Measurements from ENCODE around the gene LRMDA.
"Not testable (repeated sequence)": the region's sequence is repeated elsewhere in the genome, so short reads cannot be mapped to it uniquely, and the experiment has no call there.

The LRMDA gene

DNA sequence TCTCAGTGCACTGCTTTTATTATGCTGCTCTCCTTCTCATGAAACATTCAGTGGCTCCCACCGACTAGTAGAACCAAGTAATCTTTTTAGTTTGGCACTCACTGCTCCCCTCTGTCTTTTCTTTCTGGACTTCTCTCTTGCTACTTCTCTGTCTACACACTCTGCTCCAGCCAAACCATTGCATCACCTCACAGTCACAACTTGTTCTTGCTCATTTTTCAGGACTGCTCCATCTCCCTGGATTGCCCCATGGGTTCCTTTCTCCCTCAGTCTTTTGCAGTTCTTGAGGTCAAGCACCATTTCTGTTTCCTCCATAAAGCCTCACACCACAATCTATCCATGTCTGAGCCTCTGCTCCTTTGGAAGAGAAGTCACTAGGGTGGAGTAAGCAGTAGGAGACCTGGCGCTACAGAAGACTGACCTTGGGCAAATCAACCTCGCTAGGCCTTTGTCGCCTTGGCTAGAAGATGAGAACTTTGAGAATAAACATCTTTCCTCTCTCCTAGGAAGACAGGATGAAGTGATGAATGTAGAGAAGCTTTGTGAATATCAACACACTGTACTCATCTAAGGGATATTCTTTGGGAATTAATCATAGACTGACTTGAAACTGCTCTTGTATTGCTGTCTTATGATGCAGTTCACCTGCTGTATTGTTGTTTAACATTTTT lies 186.2 kb downstream of the LRMDA start:
- H3K9ac ChIP-seq (ENCODE audit: low read length): no peak overlapping the region

DNA sequence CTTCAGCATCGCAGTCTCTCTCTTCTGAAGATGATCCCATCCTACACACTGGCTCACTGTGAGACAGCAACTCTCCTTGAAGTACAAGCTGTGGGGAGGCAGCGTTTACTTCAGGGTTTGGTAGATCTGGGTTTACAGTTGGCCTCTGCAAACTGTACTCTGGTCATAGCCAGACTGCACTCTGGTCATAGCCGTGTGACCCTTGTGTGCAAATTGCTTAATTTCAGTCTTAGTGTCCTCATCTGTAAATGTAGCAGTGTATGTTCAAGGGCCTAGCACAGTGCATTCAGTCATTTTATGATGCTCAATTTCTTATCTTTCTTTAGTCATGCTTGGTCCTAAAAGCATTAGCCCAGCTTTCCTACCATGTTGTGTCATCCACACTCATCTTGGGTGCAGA lies 188.2 kb downstream of the LRMDA start:
- H3K27ac ChIP-seq (ENCODE audit: low read length): no peak overlapping the region
- H3K9ac ChIP-seq (ENCODE audit: low read length): no peak overlapping the region
- no peaks in the 10 kb centered on the region for H3K4me1 ChIP-seq (ENCODE audit: control insufficient read depth, low read depth, low read length)
- H3K4me3 ChIP-seq (ENCODE audit: low read length): no peak overlapping the region
- H3K27me3 ChIP-seq (ENCODE audit: control insufficient read depth, insufficient read depth, low read length): no peaks in the 10 kb centered on the region
- no peaks in the 10 kb centered on the region for H3K36me3 ChIP-seq (ENCODE audit: control insufficient read depth, low read depth, low read length)
- H3K9me3 ChIP-seq (ENCODE audit: control insufficient read depth, low read depth, low read length): no peaks in the 10 kb centered on the region

More for the DNA sequence above, 186.2 kb downstream of the LRMDA start:
- Histone ChIP-seq H3K27me3 (ENCODE audit: control insufficient read depth, insufficient read depth, low read length) (peaks cover 4% of the 10 kb centered on the region), H3K36me3 (ENCODE audit: control insufficient read depth, low read depth, low read length) (no peaks in the 10 kb centered on the region), H3K9me3 (ENCODE audit: control insufficient read depth, low read depth, low read length) (no peaks in the 10 kb centered on the region), H3K27ac (ENCODE audit: low read length) (no peak overlapping the region), H3K4me1 (ENCODE audit: control insufficient read depth, low read depth, low read length) (no peaks in the 10 kb centered on the region), H3K4me3 (ENCODE audit: low read length) (no peak overlapping the region)

DNA sequence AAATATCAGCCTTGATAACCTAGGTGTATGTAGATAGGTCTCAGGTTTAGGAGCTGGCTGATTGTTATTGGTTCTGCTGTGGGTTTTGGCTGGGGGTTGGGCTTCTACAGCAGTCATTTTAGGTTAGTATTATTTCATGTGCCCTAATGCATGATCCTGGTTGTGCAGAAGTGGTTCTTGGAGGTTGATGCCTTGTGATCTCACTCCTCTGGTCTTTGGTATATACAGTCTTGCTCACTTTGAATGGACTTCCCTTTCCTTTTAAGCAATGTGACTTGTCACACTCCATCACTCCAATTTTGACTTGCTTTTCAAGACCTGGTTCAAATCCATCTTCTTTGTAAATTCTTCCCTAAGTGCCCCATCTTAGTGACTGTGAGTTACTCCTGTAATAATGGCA lies 188.9 kb downstream of the LRMDA start:
- H3K27me3 ChIP-seq (ENCODE audit: control insufficient read depth, insufficient read depth, low read length): no peaks in the 10 kb centered on the region
- no peaks in the 10 kb centered on the region for H3K36me3 ChIP-seq (ENCODE audit: control insufficient read depth, low read depth, low read length)
- H3K4me3 ChIP-seq (ENCODE audit: low read length): no peak overlapping the region
- H3K9me3 ChIP-seq (ENCODE audit: control insufficient read depth, low read depth, low read length): no peaks in the 10 kb centered on the region
- no peak overlapping the region for H3K27ac ChIP-seq (ENCODE audit: low read length)
- H3K4me1 ChIP-seq (ENCODE audit: control insufficient read depth, low read depth, low read length): no peaks in the 10 kb centered on the region
- H3K9ac ChIP-seq (ENCODE audit: low read length): no peak overlapping the region

DNA sequence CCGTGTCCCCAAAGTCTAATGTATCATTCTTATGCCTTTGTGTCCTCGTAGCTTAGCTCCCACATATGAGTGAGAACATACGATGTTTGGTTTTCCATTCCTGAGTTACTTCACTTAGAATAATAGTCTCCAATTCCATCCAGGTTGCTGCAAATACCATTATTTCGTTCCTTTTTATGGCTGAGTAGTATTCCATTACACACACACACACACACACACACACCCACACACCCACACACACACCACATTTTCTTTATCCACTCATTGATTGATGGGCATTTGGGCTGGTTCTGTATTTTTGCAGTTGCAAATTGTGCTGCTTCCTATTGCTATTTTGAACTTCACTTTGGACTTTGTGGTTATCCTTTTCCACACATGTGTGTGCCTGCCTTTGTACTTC lies 189.6 kb downstream of the LRMDA start:
- H3K4me1 ChIP-seq (ENCODE audit: control insufficient read depth, low read depth, low read length); H3K27ac ChIP-seq (ENCODE audit: low read length); H3K27me3 ChIP-seq (ENCODE audit: control insufficient read depth, insufficient read depth, low read length); H3K4me3 ChIP-seq (ENCODE audit: low read length); H3K36me3 ChIP-seq (ENCODE audit: control insufficient read depth, low read depth, low read length); H3K9ac ChIP-seq (ENCODE audit: low read length); H3K9me3 ChIP-seq (ENCODE audit: control insufficient read depth, low read depth, low read length): not testable (repeated sequence)

DNA sequence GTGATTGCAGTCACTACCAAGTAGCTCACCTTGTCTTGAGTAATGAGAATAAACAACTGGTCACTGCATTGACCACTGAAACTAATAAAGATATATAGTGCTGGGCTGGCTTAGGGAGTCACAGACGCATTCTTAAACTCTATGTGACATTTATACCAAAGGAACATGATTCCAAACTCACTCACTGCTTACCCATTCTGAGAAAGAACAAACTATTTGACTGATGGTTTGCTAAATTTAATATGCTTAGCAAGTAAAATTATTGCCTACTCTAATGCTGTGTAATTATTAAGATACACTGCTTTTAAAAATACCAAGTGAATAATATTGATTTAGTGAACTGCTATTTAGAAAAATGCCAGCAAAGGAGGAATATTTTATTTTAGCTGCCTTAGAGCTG lies 191.1 kb downstream of the LRMDA start:
- Histone ChIP-seq H3K36me3 (ENCODE audit: control insufficient read depth, low read depth, low read length) (no peaks in the 10 kb centered on the region), H3K9me3 (ENCODE audit: control insufficient read depth, low read depth, low read length) (no peaks in the 10 kb centered on the region), H3K4me3 (ENCODE audit: low read length) (no peak overlapping the region), H3K9ac (ENCODE audit: low read length) (no peak overlapping the region), H3K27ac (ENCODE audit: low read length) (no peak overlapping the region), H3K4me1 (ENCODE audit: control insufficient read depth, low read depth, low read length) (no peaks in the 10 kb centered on the region), H3K27me3 (ENCODE audit: control insufficient read depth, insufficient read depth, low read length) (no peaks in the 10 kb centered on the region)

DNA sequence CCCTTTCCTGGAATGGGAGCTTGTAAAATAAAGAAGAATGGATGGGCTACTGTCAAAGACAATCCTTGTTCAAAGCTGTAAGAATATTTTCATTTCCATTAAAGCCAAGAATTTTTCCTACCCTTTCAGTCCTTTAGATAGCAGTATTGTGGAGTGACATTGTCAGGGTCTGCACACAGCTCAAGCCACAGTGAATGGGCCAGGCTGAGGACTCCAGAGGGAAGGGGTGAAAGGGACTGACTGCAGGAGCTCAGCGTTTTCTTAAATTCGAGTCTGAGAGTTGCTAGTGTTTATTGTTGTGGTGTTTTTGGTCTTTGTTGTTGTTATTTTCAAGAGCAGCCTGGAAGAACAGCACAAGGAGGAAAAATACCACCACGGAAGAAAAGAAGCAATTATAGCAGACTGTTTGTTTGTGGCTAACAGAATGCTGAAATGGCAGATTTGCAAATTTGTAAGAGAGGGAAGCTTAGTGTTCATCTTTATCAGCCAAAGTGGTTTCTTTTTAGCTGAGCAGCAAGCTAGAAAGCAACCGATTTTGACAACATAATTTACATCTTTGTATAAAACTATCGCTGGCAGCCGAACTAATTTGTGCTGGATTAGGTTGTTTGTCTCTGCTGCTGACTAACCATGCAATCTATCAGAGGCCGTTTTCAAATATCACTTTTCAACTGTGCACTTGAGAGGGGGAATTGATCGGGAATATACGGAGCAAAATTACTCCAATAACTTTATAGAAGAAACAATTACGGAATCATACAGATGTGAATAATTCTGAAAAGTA lies 192.1 kb downstream of the LRMDA start:
- no peaks in the 10 kb centered on the region for H3K27me3 ChIP-seq (ENCODE audit: control insufficient read depth, insufficient read depth, low read length)
- H3K9ac ChIP-seq (ENCODE audit: low read length): no peak overlapping the region
- no peaks in the 10 kb centered on the region for H3K4me1 ChIP-seq (ENCODE audit: control insufficient read depth, low read depth, low read length)
- no peaks in the 10 kb centered on the region for H3K36me3 ChIP-seq (ENCODE audit: control insufficient read depth, low read depth, low read length)
- no peak overlapping the region for H3K4me3 ChIP-seq (ENCODE audit: low read length)
- H3K9me3 ChIP-seq (ENCODE audit: control insufficient read depth, low read depth, low read length): no peaks in the 10 kb centered on the region
- H3K27ac ChIP-seq (ENCODE audit: low read length): no peak overlapping the region

DNA sequence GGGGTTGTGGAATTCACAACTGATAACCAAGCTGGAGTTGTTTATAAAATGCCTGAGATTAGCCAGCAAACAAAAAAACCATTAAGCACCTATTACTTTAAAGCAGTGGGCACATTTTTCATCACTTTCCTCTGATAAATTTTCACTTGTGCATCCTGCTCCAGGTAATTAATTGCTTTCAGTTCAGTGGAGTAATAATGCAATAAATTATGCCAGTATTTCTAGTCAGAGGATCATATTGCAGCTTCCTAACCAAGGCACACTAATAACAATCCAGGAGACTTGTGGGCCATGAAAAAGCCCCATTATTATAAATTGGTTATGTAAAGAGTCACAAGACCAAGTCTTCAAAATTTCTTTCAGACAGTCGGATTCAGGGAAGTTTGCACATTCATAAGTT lies 193.2 kb downstream of the LRMDA start:
- Histone ChIP-seq H3K4me1 (ENCODE audit: control insufficient read depth, low read depth, low read length) (no peaks in the 10 kb centered on the region), H3K9me3 (ENCODE audit: control insufficient read depth, low read depth, low read length) (no peaks in the 10 kb centered on the region), H3K36me3 (ENCODE audit: control insufficient read depth, low read depth, low read length) (no peaks in the 10 kb centered on the region), H3K9ac (ENCODE audit: low read length) (no peak overlapping the region), H3K27ac (ENCODE audit: low read length) (no peak overlapping the region), H3K4me3 (ENCODE audit: low read length) (no peak overlapping the region), H3K27me3 (ENCODE audit: control insufficient read depth, insufficient read depth, low read length) (no peaks in the 10 kb centered on the region)

DNA sequence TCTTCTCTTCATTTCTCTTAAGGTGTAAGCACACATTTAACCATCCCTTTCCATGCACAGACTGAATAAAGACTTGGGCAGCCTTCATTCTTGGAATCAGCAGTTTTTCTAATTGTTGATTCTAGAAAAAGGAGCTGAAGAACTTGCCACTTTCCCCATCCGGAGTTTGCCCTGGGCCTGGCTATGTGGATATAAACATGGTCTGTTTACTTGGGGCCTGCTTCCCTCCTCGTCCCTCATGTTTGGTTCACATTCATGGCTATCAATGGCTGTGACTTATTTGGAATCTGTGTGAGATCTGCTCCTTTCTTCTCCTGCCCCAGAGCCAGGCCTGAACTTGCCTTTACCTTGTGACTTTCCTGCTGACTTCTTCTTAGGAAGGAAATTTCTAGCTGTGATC lies 199.3 kb downstream of the LRMDA start:
- H3K4me1 ChIP-seq (ENCODE audit: control insufficient read depth, low read depth, low read length): no peaks in the 10 kb centered on the region

DNA sequence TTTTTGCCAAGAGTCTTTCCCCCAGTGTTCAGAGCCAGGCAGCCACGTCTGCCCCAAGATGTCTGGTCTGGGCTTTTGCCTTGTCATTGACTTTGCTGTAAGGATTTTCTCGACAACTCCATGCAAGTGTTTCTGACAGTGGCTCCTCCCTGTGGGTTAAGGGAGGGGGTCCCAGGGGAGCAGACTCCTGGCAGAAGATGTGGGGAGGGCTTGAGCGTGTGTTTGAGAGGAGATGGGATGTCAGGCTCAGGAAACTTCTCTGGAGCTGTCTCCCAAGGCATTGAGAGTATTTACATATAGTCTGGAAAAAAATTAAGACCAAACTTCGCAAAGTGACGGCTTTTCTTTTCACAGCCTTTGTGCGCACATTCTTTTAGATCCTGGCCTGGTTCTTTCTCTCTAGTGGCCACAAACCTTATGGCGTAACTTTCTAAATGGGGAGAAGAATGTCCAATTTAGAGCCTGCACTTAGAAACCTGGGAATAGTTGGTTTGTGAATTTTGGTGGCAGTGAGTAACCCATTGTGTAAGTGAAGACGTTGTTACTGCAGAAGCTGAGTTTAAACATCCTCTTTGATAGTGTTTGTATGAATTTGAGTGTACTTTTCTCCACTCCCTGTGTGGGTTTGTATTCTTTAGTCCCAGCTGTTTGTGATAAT lies 201.5 kb downstream of the LRMDA start:
- no peaks in the 10 kb centered on the region for H3K4me1 ChIP-seq (ENCODE audit: control insufficient read depth, low read depth, low read length)
- H3K9me3 ChIP-seq (ENCODE audit: control insufficient read depth, low read depth, low read length): no peaks in the 10 kb centered on the region
- H3K36me3 ChIP-seq (ENCODE audit: control insufficient read depth, low read depth, low read length): no peaks in the 10 kb centered on the region
- H3K4me3 ChIP-seq (ENCODE audit: low read length): no peak overlapping the region
- H3K27ac ChIP-seq (ENCODE audit: low read length): no peak overlapping the region
- no peaks in the 10 kb centered on the region for H3K27me3 ChIP-seq (ENCODE audit: control insufficient read depth, insufficient read depth, low read length)
- H3K9ac ChIP-seq (ENCODE audit: low read length): no peak overlapping the region

More for the DNA sequence above, 199.3 kb downstream of the LRMDA start:
- Histone ChIP-seq H3K27me3 (ENCODE audit: control insufficient read depth, insufficient read depth, low read length) (no peaks in the 10 kb centered on the region), H3K9me3 (ENCODE audit: control insufficient read depth, low read depth, low read length) (no peaks in the 10 kb centered on the region), H3K36me3 (ENCODE audit: control insufficient read depth, low read depth, low read length) (no peaks in the 10 kb centered on the region), H3K4me3 (ENCODE audit: low read length) (no peak overlapping the region), H3K27ac (ENCODE audit: low read length) (no peak overlapping the region), H3K9ac (ENCODE audit: low read length) (no peak overlapping the region)

DNA sequence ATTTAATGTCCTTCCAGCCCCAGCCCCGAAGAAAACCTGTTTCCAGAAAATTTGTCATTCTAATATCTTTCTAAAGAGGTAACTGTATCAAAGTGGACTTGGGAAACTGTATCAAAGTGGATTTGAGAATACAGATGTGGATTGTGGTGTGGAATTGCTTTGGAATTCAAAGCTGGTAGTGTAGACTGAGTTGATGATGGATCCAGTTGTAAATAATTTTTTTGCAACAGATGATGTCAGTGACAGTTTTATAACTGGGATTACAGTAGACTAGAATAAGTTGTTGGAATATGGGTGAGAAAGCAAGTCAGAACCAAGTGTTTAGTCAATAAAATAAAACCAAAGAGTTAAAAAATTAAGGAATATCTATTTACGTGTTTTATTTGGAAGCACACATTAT lies 202.1 kb downstream of the LRMDA start:
- no peaks in the 10 kb centered on the region for H3K36me3 ChIP-seq (ENCODE audit: control insufficient read depth, low read depth, low read length)
- H3K4me1 ChIP-seq (ENCODE audit: control insufficient read depth, low read depth, low read length): no peaks in the 10 kb centered on the region
- no peak overlapping the region for H3K4me3 ChIP-seq (ENCODE audit: low read length)
- no peaks in the 10 kb centered on the region for H3K9me3 ChIP-seq (ENCODE audit: control insufficient read depth, low read depth, low read length)
- H3K27me3 ChIP-seq (ENCODE audit: control insufficient read depth, insufficient read depth, low read length): no peaks in the 10 kb centered on the region
- H3K27ac ChIP-seq (ENCODE audit: low read length): no peak overlapping the region
- no peak overlapping the region for H3K9ac ChIP-seq (ENCODE audit: low read length)

DNA sequence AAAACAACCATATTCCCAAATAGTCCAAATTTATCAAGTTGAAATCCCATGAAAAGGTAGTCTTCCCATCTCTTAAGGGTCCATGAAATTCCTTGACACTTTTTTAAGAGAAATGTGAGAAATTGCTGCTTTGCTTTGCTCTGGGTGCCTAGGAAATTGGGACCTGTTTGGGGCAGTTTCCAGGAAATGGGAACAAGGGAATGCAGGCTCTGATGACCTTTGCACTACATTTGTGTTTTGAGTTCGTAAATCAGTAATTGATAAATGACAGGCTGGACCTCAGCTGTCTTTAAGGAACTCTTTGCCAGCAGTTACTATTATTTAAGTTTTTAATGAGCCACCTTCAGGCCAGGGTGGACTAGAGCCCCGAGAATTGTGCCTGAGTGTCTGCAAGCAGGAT lies 203.5 kb downstream of the LRMDA start:
- Histone ChIP-seq H3K27me3 (ENCODE audit: control insufficient read depth, insufficient read depth, low read length) (no peaks in the 10 kb centered on the region), H3K36me3 (ENCODE audit: control insufficient read depth, low read depth, low read length) (no peaks in the 10 kb centered on the region)

More for the DNA sequence above, 203.5 kb downstream of the LRMDA start:
- Histone ChIP-seq H3K4me3 (ENCODE audit: low read length) (no peak overlapping the region), H3K9ac (ENCODE audit: low read length) (no peak overlapping the region), H3K9me3 (ENCODE audit: control insufficient read depth, low read depth, low read length) (no peaks in the 10 kb centered on the region), H3K27ac (ENCODE audit: low read length) (no peak overlapping the region), H3K4me1 (ENCODE audit: control insufficient read depth, low read depth, low read length) (no peaks in the 10 kb centered on the region)
